Endothelial cell of umbilical vein (primary cell): ENCODE measurements around the gene DDIT3. TPM values are rescaled to one million over a fixed set of nuclear protein-coding genes. Genes with fewer than 3 reads are reported as not detected.

Experiments
- BruUV-seq: library from RNA; stranded (reverse); fragments of 400-500 nt; replicated peaks from 2 replicates; lab custom pipeline; 2021; lab: Mats Ljungman, UMichigan
- CTCF ChIA-PET: fragments of 300-600, 350-600 bp; sonication (Branson Sonifier 250); formaldehyde crosslinking; loops from one replicate; lab custom pipeline; 2021; ENCODE audit warnings: antibody characterized with exemption, inconsistent platforms; lab: Charles Lee
- POLR2A ChIA-PET: fragments of 300-600, 350-600 bp; sonication (Branson Sonifier 250); formaldehyde crosslinking; loops from one replicate; lab custom pipeline; 2021; ENCODE audit warnings: antibody characterized with exemption, inconsistent platforms; lab: Charles Lee
- DNase-seq: peaks from one replicate; pipeline ENCODE4 v3.0.0-alpha.2; 2011; ENCODE audit warnings: low read depth, low spot score
- FAIRE-seq: peaks from 2 replicates; lab custom pipeline; 2011; peaks lifted over from hg19 to GRCh38; lab: Jason Lieb, UNC
- H2AFZ ChIP-seq: 2 replicates; pipeline ENCODE4 v1.6.0; 2012; ENCODE audit warnings: low read depth, low read length, control low read depth, inconsistent platforms
- H3K27ac ChIP-seq: 2 replicates; pipeline ENCODE4 v1.5.1; 2011; ENCODE audit warnings: low read depth, mild to moderate bottlenecking, control low read depth, low read length, moderate library complexity; ENCODE audit not compliant: insufficient read depth
- H3K27me3 ChIP-seq, 2 experiments: 2 replicates each; pipeline versions ENCODE4 v1.6.0 to v1.6.1; 2011; ENCODE audit warnings: low read length in 2 of 2, mixed read lengths in 1 of 2; ENCODE audit not compliant: control insufficient read depth in 2 of 2, insufficient read depth in 2 of 2
- H3K36me3 ChIP-seq, 2 experiments: 2 replicates in 1 of 2; 3 replicates in 1 of 2; pipeline ENCODE4 v1.5.1; 2011; ENCODE audit warnings: low read length in 2 of 2, mild to moderate bottlenecking in 1 of 2, moderate library complexity in 1 of 2; ENCODE audit not compliant: control insufficient read depth in 2 of 2, insufficient read depth in 2 of 2; ENCODE audit errors: extremely low read depth in 1 of 2
- H3K4me1 ChIP-seq: 3 replicates; pipeline ENCODE4 v1.5.1; 2011; ENCODE audit warnings: mild to moderate bottlenecking, low read length; ENCODE audit not compliant: control insufficient read depth, insufficient read depth; ENCODE audit errors: extremely low read depth
- H3K4me2 ChIP-seq: 2 replicates; pipeline ENCODE4 v1.6.1; 2011; ENCODE audit warnings: low read length, control low read depth, mixed read lengths; ENCODE audit not compliant: insufficient read depth
- H3K4me3 ChIP-seq, 3 experiments: fragments of 200-600 bp in 1 of 3; sonication (generic), shearing (Covaris generic) in 1 of 3; replicated peaks in 1 of 3; 2 replicates each; pipeline ENCODE4 v1.5.1; 2011 to 2016; ENCODE audit warnings: control low read depth in 3 of 3, low read length in 3 of 3, mild to moderate bottlenecking in 2 of 3, inconsistent platforms in 1 of 3, low read depth in 1 of 3, moderate library complexity in 1 of 3; ENCODE audit not compliant: insufficient read depth in 1 of 3
- H3K79me2 ChIP-seq: 2 replicates; pipeline ENCODE4 v1.6.0; 2012; ENCODE audit warnings: low read length, inconsistent platforms; ENCODE audit not compliant: control insufficient read depth, insufficient read depth
- H3K9ac ChIP-seq: replicated peaks from 2 replicates; pipeline ENCODE3; 2011; ENCODE audit warnings: low read length, control low read depth; ENCODE audit not compliant: insufficient read depth; ENCODE audit errors: extremely low read depth
- H3K9me1 ChIP-seq: replicated peaks from 3 replicates; pipeline ENCODE4 v1.6.0; 2011; ENCODE audit warnings: mild to moderate bottlenecking, low read length; ENCODE audit not compliant: control insufficient read depth, insufficient read depth; ENCODE audit errors: extremely low read depth
- H3K9me3 ChIP-seq: replicated peaks from 2 replicates; pipeline ENCODE4 v1.5.1; 2012; ENCODE audit warnings: low read length, inconsistent platforms; ENCODE audit not compliant: control insufficient read depth, insufficient read depth
- H4K20me1 ChIP-seq: replicated peaks from 2 replicates; pipeline ENCODE3; 2011; ENCODE audit warnings: mild to moderate bottlenecking, low read length; ENCODE audit not compliant: control insufficient read depth, insufficient read depth; ENCODE audit errors: extremely low read depth
- EZH2 ChIP-seq: IDR thresholded peaks from 2 replicates; pipeline ENCODE4 v1.6.1; 2012; ENCODE audit warnings: borderline replicate concordance, low read depth, mild to moderate bottlenecking, moderate library complexity, low read length, inconsistent platforms; ENCODE audit not compliant: severe bottlenecking
- FOS ChIP-seq: IDR thresholded peaks from 2 replicates; pipeline ENCODE4 v1.6.1; 2011; ENCODE audit warnings: mild to moderate bottlenecking, low read length, moderate library complexity, borderline replicate concordance; ENCODE audit not compliant: insufficient read depth
- GATA2 ChIP-seq: IDR thresholded peaks from 2 replicates; pipeline ENCODE4 v1.7.0; 2011; ENCODE audit warnings: low read depth, mild to moderate bottlenecking, moderate library complexity, mixed read lengths, low read length; ENCODE audit not compliant: insufficient read length, insufficient read depth
- JUN ChIP-seq: IDR thresholded peaks from 2 replicates; pipeline ENCODE4 v1.6.1; 2011; ENCODE audit warnings: borderline replicate concordance, low read depth; ENCODE audit not compliant: insufficient read length, insufficient read depth
- MYC ChIP-seq: IDR thresholded peaks from one replicate; pipeline ENCODE4 v1.6.1; 2011; ENCODE audit warnings: mild to moderate bottlenecking, low read depth, low read length
- POLR2A ChIP-seq: IDR thresholded peaks from 2 replicates; pipeline ENCODE4 v1.6.1; 2012; ENCODE audit warnings: low read depth, mild to moderate bottlenecking, control low read depth, low read length
- POLR2AphosphoS5 ChIP-seq: IDR thresholded peaks from 2 replicates; pipeline ENCODE4 v1.6.1; 2012; ENCODE audit warnings: low read depth, mild to moderate bottlenecking, control low read depth, low read length, moderate library complexity; ENCODE audit not compliant: insufficient read depth
- dilution Hi-C: fragments of 300-500 bp; cut with MboI; formaldehyde crosslinking; loops from one replicate; pipeline ENCODE4 v1.15.0; 2019; ENCODE audit warnings: low sequenced_read_pairs; ENCODE audit not compliant: extremely low pct_ligation_motif_present
- intact Hi-C: fragments of 100-400 bp; cut with micrococcal nuclease; formaldehyde crosslinking; loops from one replicate; pipeline ENCODE4 v1.10.0; 2022
- polyA plus RNA-seq, 4 experiments: library from polyadenylated mRNA; depleted of rRNA in 3 of 4; stranded (reverse) in 3 of 4; unstranded in 1 of 4; fragments of >200 nt; gene quantifications; 2 replicates each; pipeline versions ENCODE4 v1.2.1 to v1.2.3, GENCODE V29; 2011 to 2012; ENCODE audit warnings: missing spikeins in 1 of 4
- total RNA-seq: library from RNA; stranded (reverse); gene quantifications from 2 replicates; pipeline ENCODE4 v1.2.3, GENCODE V29; 2021
- TF ChIP-seq, protein P1 (sequence below): IDR thresholded peaks from 2 replicates; pipeline ENCODE4 v1.6.1; 2011; ENCODE audit not compliant: insufficient read depth, insufficient read length
- TF ChIP-seq, protein P2 (sequence below), 2 donors: IDR thresholded peaks; 1 replicate in 1 of 2; 2 replicates in 1 of 2; pipeline ENCODE4 v1.5.1; 2011; ENCODE audit warnings: low read length in 2 of 2, mild to moderate bottlenecking in 2 of 2, moderate library complexity in 2 of 2, control low read depth in 1 of 2, inconsistent platforms in 1 of 2, low read depth in 1 of 2; ENCODE audit not compliant: insufficient read depth in 1 of 2; ENCODE audit errors: extremely low read depth in 1 of 2

The DDIT3 gene
- total and polyA plus RNA-seq, 2 donors (not counting 3 experiments of a cell fraction or from before 2014, with no cell fraction given): 13.7 to 22.0 TPM

DNA sequence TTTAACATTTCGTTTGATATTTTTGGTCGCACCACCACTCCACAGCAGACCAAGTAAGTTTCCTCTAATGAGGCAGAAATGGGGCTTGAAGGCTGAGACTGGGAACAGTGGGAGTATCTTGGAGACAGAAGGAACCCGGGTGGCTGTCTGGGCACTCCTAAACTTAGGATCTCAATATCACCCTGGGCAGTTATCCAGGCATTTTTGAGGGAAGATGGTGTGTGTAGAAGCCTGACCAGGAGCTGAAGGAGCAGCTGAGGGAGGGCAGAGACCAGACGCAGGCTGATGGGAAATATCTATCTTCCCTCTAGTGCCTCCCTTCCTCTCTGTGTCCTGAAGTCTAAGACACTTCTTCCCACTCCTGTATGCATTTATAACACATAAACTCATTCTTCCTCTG is 21.7 kb downstream of the DDIT3 start:
- CTCF ChIA-PET: interaction anchor here (1.3 kb wide), 1 partner anchor 40 kb away, joined by 3 read pairs; no protein-coding TSS in a partner anchor

More for the DNA sequence above, 21.7 kb downstream of the DDIT3 start:
- TF ChIP-seq POLR2A (no peak), GATA2 (no peak), EZH2 (no peak), MYC (no peak), FOS (no peak), POLR2AphosphoS5 (no peak), JUN (no peak)
- TF ChIP-seq, protein P1, sequence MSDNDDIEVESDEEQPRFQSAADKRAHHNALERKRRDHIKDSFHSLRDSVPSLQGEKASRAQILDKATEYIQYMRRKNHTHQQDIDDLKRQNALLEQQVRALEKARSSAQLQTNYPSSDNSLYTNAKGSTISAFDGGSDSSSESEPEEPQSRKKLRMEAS: no peak
- TF ChIP-seq, protein P2, sequence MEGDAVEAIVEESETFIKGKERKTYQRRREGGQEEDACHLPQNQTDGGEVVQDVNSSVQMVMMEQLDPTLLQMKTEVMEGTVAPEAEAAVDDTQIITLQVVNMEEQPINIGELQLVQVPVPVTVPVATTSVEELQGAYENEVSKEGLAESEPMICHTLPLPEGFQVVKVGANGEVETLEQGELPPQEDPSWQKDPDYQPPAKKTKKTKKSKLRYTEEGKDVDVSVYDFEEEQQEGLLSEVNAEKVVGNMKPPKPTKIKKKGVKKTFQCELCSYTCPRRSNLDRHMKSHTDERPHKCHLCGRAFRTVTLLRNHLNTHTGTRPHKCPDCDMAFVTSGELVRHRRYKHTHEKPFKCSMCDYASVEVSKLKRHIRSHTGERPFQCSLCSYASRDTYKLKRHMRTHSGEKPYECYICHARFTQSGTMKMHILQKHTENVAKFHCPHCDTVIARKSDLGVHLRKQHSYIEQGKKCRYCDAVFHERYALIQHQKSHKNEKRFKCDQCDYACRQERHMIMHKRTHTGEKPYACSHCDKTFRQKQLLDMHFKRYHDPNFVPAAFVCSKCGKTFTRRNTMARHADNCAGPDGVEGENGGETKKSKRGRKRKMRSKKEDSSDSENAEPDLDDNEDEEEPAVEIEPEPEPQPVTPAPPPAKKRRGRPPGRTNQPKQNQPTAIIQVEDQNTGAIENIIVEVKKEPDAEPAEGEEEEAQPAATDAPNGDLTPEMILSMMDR (IDR thresholded peaks at IDR 0.05; ENCODE audit: extremely low read depth in 1 of 2, insufficient read depth in 1 of 2, low read depth in 1 of 2, low read length in 2 of 2): no peak
- H4K20me1 ChIP-seq: no peaks in the 10 kb centered on the region
- H3K27ac ChIP-seq: no peak overlapping the region
- no peaks in the 10 kb centered on the region for H3K27me3 ChIP-seq
- H3K9ac ChIP-seq: no peak overlapping the region
- H3K79me2 ChIP-seq: no peaks in the 10 kb centered on the region
- no peak overlapping the region for H3K4me2 ChIP-seq
- H3K4me3 ChIP-seq: no peak overlapping the region
- no peaks in the 10 kb centered on the region for H3K9me1 ChIP-seq
- peaks cover 24 to 29% of the 10 kb centered on the region in 2 experiments for H3K36me3 ChIP-seq
- DNase-seq (no peak), FAIRE-seq (no peak)
- H2AFZ ChIP-seq: no peak overlapping the region
- H3K9me3 ChIP-seq: no peaks in the 10 kb centered on the region
- POLR2A ChIA-PET: interaction anchor here (0.7 kb wide), 1 partner anchor 1664 kb away, joined by 5 read pairs; no protein-coding TSS in a partner anchor
- no TSS peak for BruUV-seq
- H3K4me1 ChIP-seq: no peaks in the 10 kb centered on the region
- dilution Hi-C loops (no loop called here), intact Hi-C loops (no loop called here)
